Measurements from ENCODE around the gene ABT1.

- TF ChIP-seq GATA2 (IDR thresholded peaks at IDR 0.05; ENCODE audit: low read depth, low read length) (no peak), GATA3 (IDR thresholded peaks at IDR 0.05; ENCODE audit: low read depth, low read length) (no peak)
Observed at GRCh38 chr6:26561533-26562466, 35.0 kb upstream of the ABT1 start.
